T-helper 2 cell treated with Interferon-gamma antibody and Interleukin-4, amounts not matched to agents 5 μg/mL and 100 μg/mL, for 36 hours (primary cell): ENCODE results near the gene TSBP1.
"Not testable (repeated sequence)": the region's sequence is repeated elsewhere in the genome, so short reads cannot be mapped to it uniquely, and the experiment has no call there.

Experiments
- DNase-seq: peaks from one replicate; pipeline ENCODE4 v3.0.0; 2021; ENCODE audit warnings: low spot score
- H3K27ac Mint-ChIP-seq: one replicate; pipeline ENCODE4 v1.8.0; 2021; ENCODE audit warnings: mild to moderate bottlenecking, mixed read lengths
- H3K27me3 Mint-ChIP-seq: one replicate; pipeline ENCODE4 v1.8.0; 2021; ENCODE audit warnings: low read depth, mixed read lengths
- H3K36me3 Mint-ChIP-seq: one replicate; pipeline ENCODE4 v1.8.0; 2021; ENCODE audit warnings: low read depth, mixed read lengths
- H3K4me1 Mint-ChIP-seq: one replicate; pipeline ENCODE4 v1.8.0; 2021; ENCODE audit warnings: low read depth, mixed read lengths
- H3K4me3 Mint-ChIP-seq: one replicate; pipeline ENCODE4 v1.8.0; 2022; ENCODE audit warnings: mild to moderate bottlenecking, moderate library complexity, mixed read lengths
- H3K9me3 Mint-ChIP-seq: one replicate; pipeline ENCODE4 v1.8.0; 2021; ENCODE audit warnings: mixed read lengths

TSBP1 gene

GRCh38 chr6:32353348-32353747 lies 18.4 kb downstream of the TSBP1 start:
- no peaks in the 10 kb centered on the region for H3K36me3 Mint-ChIP-seq
- DNase-seq = no peak
- H3K9me3 Mint-ChIP-seq = no peaks in the 10 kb centered on the region
- H3K27ac Mint-ChIP-seq = no peak overlapping the region
- H3K4me1 Mint-ChIP-seq = peaks cover 8% of the 10 kb centered on the region
- peaks cover 30% of the 10 kb centered on the region for H3K27me3 Mint-ChIP-seq
- H3K4me3 Mint-ChIP-seq = no peak overlapping the region

GRCh38 chr6:32340242-32340641 lies 31.5 kb downstream of the TSBP1 start:
- DNase-seq = no peak
- H3K9me3 Mint-ChIP-seq = no peaks in the 10 kb centered on the region
- H3K27me3 Mint-ChIP-seq = peaks cover 40% of the 10 kb centered on the region
- H3K27ac Mint-ChIP-seq = no peak overlapping the region
- H3K4me1 Mint-ChIP-seq = peaks cover 2% of the 10 kb centered on the region
- no peaks in the 10 kb centered on the region for H3K36me3 Mint-ChIP-seq
- H3K4me3 Mint-ChIP-seq = no peak overlapping the region

DNA sequence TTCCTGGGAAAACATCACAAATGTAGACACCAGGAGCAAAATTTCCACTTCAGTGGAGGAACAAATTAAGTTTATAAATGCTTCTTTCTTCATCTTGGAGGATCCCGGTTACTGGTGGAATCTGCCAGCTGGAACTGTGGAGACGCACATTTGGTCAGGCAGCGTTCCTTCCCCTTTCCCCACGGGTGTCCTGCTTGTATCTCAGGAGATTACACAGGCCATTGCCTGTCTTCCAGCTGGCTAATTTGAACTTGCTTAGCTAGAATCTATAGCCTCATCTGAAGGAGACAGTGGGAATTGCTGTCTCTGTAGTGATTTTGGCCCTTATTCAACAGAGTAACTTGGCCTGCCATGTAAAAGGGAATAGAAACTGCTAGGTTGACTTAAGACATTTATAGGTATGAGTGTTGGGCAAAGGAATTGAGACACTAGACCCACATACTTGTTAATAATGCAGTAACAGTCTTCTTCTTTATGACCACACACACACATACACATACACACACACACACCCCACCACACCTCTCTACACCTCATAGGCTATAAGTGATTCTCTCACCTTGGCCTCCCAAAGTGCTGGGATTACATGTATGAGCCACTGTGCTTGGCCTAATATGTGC lies 34.4 kb downstream of the TSBP1 start:
- no peaks in the 10 kb centered on the region for H3K4me1 Mint-ChIP-seq
- peaks cover 44% of the 10 kb centered on the region for H3K27me3 Mint-ChIP-seq
- no peak overlapping the region for H3K4me3 Mint-ChIP-seq
- DNase-seq = no peak
- no peaks in the 10 kb centered on the region for H3K36me3 Mint-ChIP-seq
- H3K9me3 Mint-ChIP-seq = no peaks in the 10 kb centered on the region
- no peak overlapping the region for H3K27ac Mint-ChIP-seq

DNA sequence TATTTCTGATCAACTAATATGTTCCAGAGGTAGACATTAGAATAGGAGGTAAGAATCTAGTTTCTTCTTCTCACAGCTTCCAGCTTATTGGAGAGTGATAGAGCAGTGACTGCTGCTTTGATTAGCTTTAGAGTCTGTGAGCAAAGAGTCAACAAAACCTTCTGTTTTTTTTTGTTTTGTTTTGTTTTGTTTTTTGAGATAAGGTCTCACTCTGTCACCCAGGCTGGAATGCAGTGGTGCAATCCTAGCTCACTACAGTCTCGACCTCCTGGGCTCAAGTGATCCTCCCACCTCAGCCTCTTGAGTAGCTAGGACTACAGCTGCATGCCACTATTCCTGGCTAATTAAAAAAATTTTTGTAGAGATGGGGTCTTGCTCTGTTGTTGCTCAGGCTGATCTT lies 39.3 kb downstream of the TSBP1 start:
- Mint-ChIP-seq H3K36me3 (no peaks in the 10 kb centered on the region), H3K27ac (no peak overlapping the region), H3K4me1 (no peaks in the 10 kb centered on the region), H3K9me3 (no peaks in the 10 kb centered on the region), H3K4me3 (no peak overlapping the region), H3K27me3 (peaks cover 19% of the 10 kb centered on the region)
- no peak for DNase-seq

DNA sequence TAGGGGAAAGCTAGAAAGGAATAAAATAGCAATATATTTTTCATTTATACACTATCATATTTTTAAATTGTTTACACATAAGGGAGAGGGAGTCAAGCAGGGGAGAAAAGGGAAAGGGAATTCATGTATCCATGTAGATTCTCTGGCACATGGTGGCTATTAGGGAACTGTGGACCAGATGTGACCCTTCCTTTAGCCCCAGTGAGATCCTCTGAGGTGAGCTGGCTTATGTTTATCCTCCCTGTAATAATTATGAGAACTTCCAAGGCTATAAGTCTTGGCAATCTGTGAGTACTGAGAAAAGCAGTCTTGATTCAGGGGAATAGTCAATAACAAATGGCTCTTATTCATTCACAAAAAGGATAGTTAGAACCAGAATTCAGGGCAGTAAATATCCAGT lies 42.6 kb downstream of the TSBP1 start:
- Mint-ChIP-seq H3K9me3 (no peaks in the 10 kb centered on the region), H3K4me1 (peaks cover 6% of the 10 kb centered on the region), H3K27me3 (peaks cover 11% of the 10 kb centered on the region), H3K4me3 (no peak overlapping the region), H3K27ac (no peak overlapping the region), H3K36me3 (no peaks in the 10 kb centered on the region)
- no peak for DNase-seq

GRCh38 chr6:32327103-32327502 lies 44.6 kb downstream of the TSBP1 start:
- Mint-ChIP-seq H3K36me3 (no peaks in the 10 kb centered on the region), H3K27me3 (peaks cover 18% of the 10 kb centered on the region), H3K4me1 (peaks cover 6% of the 10 kb centered on the region), H3K4me3 (no peak overlapping the region), H3K9me3 (no peaks in the 10 kb centered on the region), H3K27ac (no peak overlapping the region)
- no peak for DNase-seq

- no peak for DNase-seq
- no peaks in the 10 kb centered on the region for H3K9me3 Mint-ChIP-seq
- peaks cover 42% of the 10 kb centered on the region for H3K27me3 Mint-ChIP-seq
- H3K4me3 Mint-ChIP-seq = no peak overlapping the region
- H3K4me1 Mint-ChIP-seq = no peaks in the 10 kb centered on the region
- H3K27ac Mint-ChIP-seq = no peak overlapping the region
- H3K36me3 Mint-ChIP-seq = no peaks in the 10 kb centered on the region
Observed at GRCh38 chr6:32318501-32318900, 53.2 kb downstream of the TSBP1 start.

GRCh38 chr6:32317541-32317940 lies 54.2 kb downstream of the TSBP1 start:
- no peaks in the 10 kb centered on the region for H3K9me3 Mint-ChIP-seq
- H3K27me3 Mint-ChIP-seq = peaks cover 40% of the 10 kb centered on the region
- no peak for DNase-seq
- no peaks in the 10 kb centered on the region for H3K4me1 Mint-ChIP-seq
- H3K27ac Mint-ChIP-seq = no peak overlapping the region
- H3K36me3 Mint-ChIP-seq = no peaks in the 10 kb centered on the region
- no peak overlapping the region for H3K4me3 Mint-ChIP-seq

- Mint-ChIP-seq H3K4me1 (no peaks in the 10 kb centered on the region), H3K4me3 (no peak overlapping the region), H3K9me3 (no peaks in the 10 kb centered on the region), H3K27ac (no peak overlapping the region), H3K36me3 (no peaks in the 10 kb centered on the region), H3K27me3 (peaks cover 51% of the 10 kb centered on the region)
- no peak for DNase-seq
Observed at GRCh38 chr6:32313964-32314363, 57.7 kb downstream of the TSBP1 start.

DNA sequence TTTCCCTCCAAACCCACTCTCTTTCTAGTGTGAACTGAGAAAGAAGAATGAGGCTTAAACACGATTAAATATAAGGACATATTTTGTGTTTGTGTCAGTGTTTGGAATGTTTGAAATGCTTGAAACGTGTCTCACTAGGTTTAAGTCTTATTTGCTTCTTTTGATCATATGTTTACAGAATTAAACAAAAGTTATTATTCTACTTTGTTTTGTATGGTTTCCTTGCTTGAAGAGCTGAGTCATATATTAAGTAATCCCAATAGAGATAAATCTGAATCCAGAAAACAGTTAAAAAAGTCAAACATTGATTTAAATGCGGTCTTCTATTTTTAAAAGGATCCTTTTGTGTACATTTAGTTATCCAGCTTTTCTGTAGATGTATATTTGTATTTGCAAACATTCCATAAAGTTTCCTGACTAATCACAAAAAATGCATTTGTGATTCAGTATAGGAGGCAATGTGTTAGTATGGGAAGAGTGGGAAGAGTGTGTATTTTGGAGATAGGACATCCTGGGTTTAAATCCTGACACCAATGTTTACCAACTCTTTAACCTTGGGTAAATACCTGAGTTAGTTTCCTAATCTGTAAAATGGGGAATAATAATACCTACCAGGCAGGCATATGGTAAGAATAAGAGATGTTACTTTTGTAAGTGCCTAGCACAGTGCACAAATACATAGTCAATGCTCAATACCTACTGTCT lies 72.9 kb downstream of the TSBP1 start:
- no peak for DNase-seq
- H3K36me3 Mint-ChIP-seq = no peaks in the 10 kb centered on the region
- H3K4me3 Mint-ChIP-seq = no peak overlapping the region
- peaks cover under 1% of the 10 kb centered on the region for H3K4me1 Mint-ChIP-seq
- peaks cover 41% of the 10 kb centered on the region for H3K27me3 Mint-ChIP-seq
- H3K27ac Mint-ChIP-seq = no peak overlapping the region
- no peaks in the 10 kb centered on the region for H3K9me3 Mint-ChIP-seq

- not testable (repeated sequence) for H3K9me3 Mint-ChIP-seq, DNase-seq, H3K4me3 Mint-ChIP-seq, H3K4me1 Mint-ChIP-seq, H3K27ac Mint-ChIP-seq, H3K36me3 Mint-ChIP-seq
- peaks cover 56% of the 10 kb centered on the region for H3K27me3 Mint-ChIP-seq
Observed at GRCh38 chr6:32294980-32295379, 76.7 kb downstream of the TSBP1 start.

GRCh38 chr6:32294566-32294965 lies 77.1 kb downstream of the TSBP1 start:
- H3K27me3 Mint-ChIP-seq = peaks cover 55% of the 10 kb centered on the region
- H3K4me1 Mint-ChIP-seq = no peaks in the 10 kb centered on the region
- H3K4me3 Mint-ChIP-seq = no peak overlapping the region
- no peak for DNase-seq
- no peaks in the 10 kb centered on the region for H3K9me3 Mint-ChIP-seq
- no peak overlapping the region for H3K27ac Mint-ChIP-seq
- H3K36me3 Mint-ChIP-seq = no peaks in the 10 kb centered on the region

- no peaks in the 10 kb centered on the region for H3K9me3 Mint-ChIP-seq
- no peak overlapping the region for H3K27ac Mint-ChIP-seq
Observed at GRCh38 chr6:32293695-32294094, 78.0 kb downstream of the TSBP1 start.

DNA sequence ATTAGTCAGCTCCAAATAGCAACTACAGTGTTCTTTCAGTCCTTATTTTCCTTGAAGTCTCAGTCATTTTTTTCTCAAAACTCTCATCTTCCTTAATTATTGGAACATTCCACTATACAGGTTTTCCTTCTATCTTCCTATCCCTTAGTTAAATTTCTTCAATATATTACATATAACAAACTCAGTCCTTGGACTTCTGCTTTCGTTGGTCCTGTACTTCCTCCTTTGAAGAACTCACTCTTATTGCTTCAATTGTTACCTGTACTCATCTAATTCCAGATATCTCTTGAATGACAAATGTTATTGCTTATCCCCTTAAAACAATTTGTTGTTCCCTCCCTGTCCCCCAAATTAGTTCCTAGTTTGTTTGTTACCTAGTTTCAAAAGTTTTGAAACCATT lies 80.2 kb downstream of the TSBP1 start:
- H3K36me3 Mint-ChIP-seq = no peaks in the 10 kb centered on the region
- peaks cover 55% of the 10 kb centered on the region for H3K27me3 Mint-ChIP-seq
- DNase-seq = no peak
- no peak overlapping the region for H3K4me3 Mint-ChIP-seq
- no peaks in the 10 kb centered on the region for H3K4me1 Mint-ChIP-seq
- H3K9me3 Mint-ChIP-seq = no peaks in the 10 kb centered on the region
- H3K27ac Mint-ChIP-seq = no peak overlapping the region

More at GRCh38 chr6:32293695-32294094, 78.0 kb downstream of the TSBP1 start:
- H3K36me3 Mint-ChIP-seq = no peaks in the 10 kb centered on the region
- no peaks in the 10 kb centered on the region for H3K4me1 Mint-ChIP-seq
- no peak overlapping the region for H3K4me3 Mint-ChIP-seq
- H3K27me3 Mint-ChIP-seq = peaks cover 52% of the 10 kb centered on the region
- DNase-seq = no peak
